ENCODE measurements around the gene MADD. TPM values are rescaled to one million over a fixed set of nuclear protein-coding genes. Genes with fewer than 3 reads are reported as not detected.
A peak's percentile ranks its signal among the peaks of the same experiment; 100 is the strongest.

MADD gene
- total RNA-seq (2014; rRNA removed; shearing (Covaris generic)) = 16.5 and 23.1 TPM in 2 replicates

DNA sequence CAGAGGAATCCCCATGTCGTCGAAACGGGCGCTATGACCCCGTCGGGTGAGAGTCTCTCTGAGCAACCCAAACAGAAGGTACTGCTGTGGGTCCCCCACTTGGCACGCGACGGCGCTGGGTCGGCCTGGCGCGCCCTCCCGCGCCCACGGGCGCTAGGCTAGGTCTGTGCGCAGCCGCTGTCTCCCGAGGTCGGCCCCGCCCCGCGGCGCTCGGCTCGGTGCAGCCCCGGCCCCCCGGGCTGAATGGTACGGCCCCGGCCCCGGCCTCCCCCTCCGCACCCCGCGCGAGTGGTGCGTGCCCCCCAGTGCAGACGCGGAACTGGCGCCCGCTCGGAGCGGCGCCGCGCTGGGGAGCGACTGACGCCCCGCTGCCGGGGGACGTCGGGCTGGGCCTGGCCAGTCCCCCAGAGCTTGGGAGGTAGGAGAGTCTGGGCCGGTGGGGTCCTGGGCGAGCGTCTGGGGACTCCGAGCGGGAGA, at the start of gene MADD:
MADD (plus strand) TSS at position 305 of the 477 bp plus-strand sequence.
- DNase-seq (ENCODE audit: low spot score) = peak; percentile 54

- DNase-seq (ENCODE audit: low spot score) = peak; percentile 78
Measured at GRCh38 chr11:47220401-47220821, 49.5 kb upstream of the MADD start.

DNA sequence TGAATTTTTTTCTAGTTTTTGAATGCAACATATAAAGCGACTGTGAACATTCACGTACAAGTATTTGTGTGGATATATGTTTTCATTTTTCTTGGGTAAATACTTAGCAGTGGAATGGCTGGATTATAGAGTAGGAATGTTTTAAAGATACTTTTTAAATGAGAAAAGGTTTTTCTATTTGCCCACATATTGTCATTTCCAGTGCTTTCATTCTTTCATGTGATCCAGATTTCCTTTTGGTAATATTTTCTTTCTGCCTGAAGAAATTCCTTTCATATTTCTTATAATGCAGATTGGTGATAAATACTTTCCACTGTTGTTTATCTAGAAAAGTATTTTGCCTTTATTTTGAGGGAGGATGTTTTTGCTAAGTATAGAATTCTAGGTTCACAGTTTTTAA, 47.2 kb upstream of the MADD start:
- DNase-seq (ENCODE audit: low spot score) = no peak

DNA sequence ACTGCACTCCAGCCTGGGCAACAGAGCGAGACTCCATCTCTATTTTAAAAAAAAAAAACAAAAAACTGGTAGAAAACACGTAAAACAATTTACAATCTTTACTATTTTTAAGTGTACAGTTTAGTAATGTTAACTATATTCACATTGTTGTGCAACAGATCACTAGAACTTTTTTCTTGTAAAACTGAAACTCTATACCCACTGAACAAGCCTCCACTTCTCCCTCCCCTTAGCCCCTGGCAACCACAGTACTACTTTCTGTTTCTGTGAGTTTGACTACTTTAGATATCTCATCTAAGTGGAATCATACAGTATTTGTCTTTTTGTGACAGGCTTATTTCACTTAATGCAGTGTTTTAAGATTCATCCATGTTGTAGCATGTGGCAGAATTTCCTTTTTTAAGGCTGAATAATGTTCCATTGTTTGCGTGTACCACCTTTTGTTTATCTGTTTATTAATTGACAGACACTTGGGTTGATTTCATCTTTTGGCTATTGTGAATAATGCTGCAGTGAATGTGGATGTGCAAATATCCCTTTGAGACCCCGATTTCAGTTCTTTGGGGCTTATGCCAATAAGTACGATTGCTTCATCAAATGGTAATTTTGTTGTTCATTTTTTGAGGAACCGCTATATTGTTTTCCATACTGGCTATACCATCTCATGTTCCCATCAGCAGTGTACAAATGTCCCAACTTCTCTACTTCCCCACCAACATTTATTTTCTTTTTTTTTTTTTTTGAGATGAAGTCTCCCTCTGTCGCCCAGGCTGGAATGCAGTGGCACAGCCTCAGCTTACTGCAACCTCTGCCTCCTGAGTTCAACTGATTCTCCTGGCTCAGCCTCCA, 44.2 kb upstream of the MADD start:
- no peak for DNase-seq (ENCODE audit: low spot score)

DNA sequence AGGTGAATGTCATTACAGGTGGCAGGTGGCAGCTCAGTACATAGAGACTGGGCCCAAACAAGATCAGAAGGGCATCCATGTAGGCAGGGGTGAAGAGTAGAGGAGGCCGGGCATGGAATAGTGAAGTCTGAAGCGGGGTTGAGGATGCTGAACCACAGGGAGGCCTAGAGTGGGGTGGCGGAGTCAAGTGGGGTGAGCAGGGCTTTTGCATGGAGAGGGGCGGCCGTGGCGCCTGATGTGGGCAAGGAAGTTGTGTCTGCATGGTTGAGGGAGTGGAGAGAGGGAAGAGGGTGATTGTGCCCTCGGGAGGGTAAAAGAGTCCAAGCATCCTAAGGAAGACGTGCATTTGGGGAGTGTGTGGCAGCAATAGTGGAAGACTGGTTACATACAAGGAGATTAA, 40.8 kb upstream of the MADD start:
- no peak for DNase-seq (ENCODE audit: low spot score)

DNA sequence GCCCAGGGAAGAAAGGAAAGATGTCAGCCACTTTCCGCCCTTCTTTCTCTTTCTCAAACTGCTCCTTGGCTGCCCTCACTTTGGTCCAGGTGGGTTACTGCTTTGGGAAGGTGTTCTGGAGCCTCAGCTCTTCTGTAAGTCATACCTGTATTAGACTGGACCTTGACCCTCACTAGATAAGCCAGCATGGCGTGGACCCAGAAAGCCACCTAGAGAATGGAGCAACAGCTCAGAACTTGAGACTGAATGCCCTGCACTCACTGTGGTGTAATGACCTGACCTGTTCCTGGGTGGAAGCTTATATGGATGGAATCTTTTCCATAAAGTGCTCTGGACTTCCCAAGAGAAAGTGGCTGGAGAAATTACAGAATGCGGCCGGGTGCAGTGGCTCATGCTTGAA, 36.9 kb upstream of the MADD start:
- DNase-seq (ENCODE audit: low spot score) = no peak

GRCh38 chr11:47233989-47234668, 35.8 kb upstream of the MADD start:
- peak; percentile 82 for DNase-seq (ENCODE audit: low spot score)

- DNase-seq (ENCODE audit: low spot score) = peak; percentile 85
Measured at GRCh38 chr11:47234669-47235100, 35.2 kb upstream of the MADD start.

DNA sequence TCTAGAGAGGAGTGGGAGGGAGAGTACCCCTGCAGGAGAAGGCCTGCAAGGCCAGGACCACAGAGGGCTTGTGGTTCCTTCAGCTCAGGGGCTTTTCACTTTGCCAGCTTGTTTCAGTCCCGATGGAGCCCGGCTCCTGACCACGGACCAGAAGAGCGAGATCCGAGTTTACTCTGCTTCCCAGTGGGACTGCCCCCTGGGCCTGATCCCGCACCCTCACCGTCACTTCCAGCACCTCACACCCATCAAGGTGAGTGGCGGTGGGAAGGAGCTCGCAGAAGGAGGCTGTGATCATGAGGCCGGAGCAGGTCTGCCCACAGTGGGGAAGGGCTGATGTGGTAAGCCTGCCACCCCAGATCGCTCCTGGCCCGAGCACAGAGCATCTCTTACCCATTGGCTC, 34.8 kb upstream of the MADD start:
- DNase-seq (ENCODE audit: low spot score) = no peak

- DNase-seq (ENCODE audit: low spot score) = peak; percentile 44
Measured at GRCh38 chr11:47236482-47236881, 33.5 kb upstream of the MADD start.

DNA sequence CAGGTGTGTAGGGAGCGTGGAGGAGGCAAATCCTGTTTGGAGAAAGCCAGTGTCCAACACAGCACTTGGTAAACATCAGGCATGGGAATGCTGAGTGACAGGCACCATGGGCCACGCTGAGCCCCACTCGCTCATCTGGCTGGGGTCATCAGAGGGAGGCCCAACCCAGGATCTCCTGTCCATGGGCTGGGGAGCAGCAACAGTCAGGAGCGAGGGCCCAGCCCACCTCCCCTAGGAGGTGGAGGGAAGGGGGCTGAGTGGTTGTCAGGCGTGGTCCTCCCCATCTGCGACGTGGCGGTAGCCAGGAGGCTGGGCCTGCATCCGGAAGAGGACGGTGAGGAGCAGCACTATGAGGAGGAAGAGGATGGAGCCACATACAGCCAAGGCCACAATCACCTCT, 30.1 kb upstream of the MADD start:
- DNase-seq (ENCODE audit: low spot score) = no peak

DNA sequence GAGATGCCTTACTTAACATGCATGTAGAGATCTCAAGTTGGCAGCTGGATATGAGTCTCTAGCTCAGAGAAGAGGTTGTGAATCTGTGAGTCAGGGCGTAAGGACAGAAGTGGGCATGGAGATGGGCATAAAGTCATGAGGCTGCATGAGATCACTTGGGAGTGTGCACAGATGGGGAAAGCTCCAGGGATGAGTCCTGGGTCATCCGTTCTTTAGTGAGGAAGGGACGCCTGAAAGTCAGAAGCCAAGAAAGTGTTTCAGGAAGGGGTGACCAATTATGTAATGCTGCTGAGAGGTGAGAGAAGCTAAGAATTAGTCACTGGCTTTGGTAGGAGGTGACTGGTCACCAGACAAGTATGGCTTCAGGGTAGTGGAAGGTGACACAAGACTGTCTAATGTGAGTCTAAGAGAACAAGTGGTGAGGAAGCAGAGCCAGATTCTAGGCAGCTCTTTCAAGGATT, 28.1 kb upstream of the MADD start:
- DNase-seq (ENCODE audit: low spot score) = peak; percentile 44

GRCh38 chr11:47242596-47243192, 27.2 kb upstream of the MADD start:
- no peak for DNase-seq (ENCODE audit: low spot score)

DNA sequence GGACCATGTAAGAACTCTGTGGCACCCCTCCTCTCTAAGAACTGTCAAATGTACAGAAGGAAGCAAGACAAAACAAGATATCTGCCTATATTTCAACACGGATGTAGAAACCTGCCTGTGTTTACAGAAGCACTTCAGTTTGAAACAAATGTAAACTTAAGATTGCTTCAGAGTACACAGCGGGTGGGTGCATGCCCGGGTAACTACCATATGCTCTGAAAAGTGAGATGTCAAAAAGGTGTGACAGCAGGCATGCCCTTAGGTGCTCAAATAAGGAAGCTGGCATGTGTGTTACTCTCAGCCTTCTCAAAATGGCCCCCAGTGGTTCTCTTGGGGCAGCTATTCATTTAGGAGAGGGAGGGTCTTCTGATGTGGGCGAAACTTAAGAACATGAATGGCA, 26.5 kb upstream of the MADD start:
- DNase-seq (ENCODE audit: low spot score) = no peak

- no peak for DNase-seq (ENCODE audit: low spot score)
Measured at GRCh38 chr11:47244448-47245350, 25.2 kb upstream of the MADD start.

DNA sequence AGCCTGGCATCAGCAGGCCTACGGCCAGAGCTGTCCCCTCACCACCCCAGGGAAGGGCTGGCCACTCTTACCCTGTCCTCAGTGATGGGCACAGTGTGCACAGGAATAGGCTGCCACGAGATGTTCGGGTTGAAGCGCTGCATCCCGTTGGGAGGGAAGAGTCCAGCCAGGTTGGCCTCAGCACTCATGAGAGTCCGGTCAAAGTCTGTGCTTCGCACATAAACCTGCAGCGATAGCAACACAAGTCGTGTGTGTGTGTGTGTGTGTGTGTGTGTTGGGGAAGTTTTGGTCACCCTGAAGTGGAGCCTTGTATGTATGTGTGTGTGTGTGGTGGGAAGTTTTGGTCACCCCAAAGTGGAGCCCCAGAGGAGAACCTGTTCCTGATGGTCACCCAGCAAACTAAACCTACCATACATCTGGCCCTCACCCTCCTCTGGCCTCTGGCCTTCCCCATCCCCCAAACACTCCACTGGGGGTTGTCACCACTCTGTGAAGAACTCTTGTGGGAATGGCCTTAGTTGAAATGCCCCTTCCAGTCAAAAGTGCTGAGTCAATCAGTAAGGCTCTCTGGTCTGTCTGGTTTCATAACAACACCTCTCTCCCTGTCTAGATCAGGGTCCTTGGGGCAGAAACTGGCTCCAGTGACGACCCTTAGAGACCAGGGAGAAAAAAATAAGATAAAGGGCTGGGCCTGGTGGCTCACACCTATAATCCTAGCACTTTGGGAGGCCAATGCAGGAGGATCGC, 24.1 kb upstream of the MADD start:
- no peak for DNase-seq (ENCODE audit: low spot score)

DNA sequence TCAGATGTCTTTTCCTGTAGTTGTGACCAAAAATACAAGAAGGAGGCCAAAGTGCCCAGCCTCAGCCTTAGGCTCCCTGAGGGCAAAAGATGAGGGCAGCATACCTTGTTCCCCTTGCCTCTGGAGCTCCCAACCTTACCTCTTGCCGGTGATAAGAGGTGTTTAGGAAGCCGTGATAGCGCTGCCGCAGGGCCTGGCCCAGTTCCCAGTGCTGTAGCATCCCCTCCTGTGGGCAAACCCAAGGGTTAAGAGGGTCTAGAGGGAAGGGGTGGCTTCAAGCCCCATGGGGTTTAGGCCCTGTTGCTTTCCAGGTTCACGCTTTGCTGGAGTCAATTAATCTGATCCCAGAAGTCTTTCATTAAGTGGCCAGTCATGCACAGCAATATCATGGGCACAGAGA, 22.4 kb upstream of the MADD start:
- DNase-seq (ENCODE audit: low spot score) = no peak

- DNase-seq (ENCODE audit: low spot score) = peak; percentile 42
Measured at GRCh38 chr11:47248304-47248663, 21.6 kb upstream of the MADD start.

GRCh38 chr11:47248664-47249377, 21.1 kb upstream of the MADD start, which contains the start of gene ACP2:
Gene ACP2 (minus strand): TSS chr11:47248814. CDS start chr11:47248789, 25 bp downstream.
- DNase-seq (ENCODE audit: low spot score) = peak; percentile 84

DNA sequence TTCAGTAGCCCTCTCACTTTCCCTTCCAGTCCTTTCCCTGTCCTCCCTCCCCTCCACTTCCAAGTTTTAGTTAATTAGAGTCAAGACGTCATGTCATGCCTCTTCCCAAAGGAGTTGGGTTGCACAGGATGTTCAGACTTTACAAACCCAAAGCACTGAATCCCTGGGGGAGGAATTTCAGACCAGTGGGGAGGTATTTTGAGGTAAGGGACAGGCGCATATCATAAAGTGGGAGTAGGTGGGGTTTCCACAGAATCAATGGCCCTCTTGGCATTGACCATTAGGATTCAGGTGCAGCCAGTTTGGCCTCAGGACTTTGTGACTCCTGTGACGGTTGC, 20.6 kb upstream of the MADD start:
- no peak for DNase-seq (ENCODE audit: low spot score)
